Osteoblast (primary cell): Measurements from ENCODE around the gene LY6G5C. TPM values are rescaled to one million over a fixed set of nuclear protein-coding genes. Genes with fewer than 3 reads are reported as not detected.
A peak's percentile ranks its signal among the peaks of the same experiment; 100 is the strongest.

Experiments used
- DNase-seq: peaks from one replicate; pipeline ENCODE4 v3.0.0; 2011; ENCODE audit warnings: low spot score, mixed read lengths; ENCODE audit not compliant: insufficient read length; ENCODE audit errors: missing footprints
- H2AFZ ChIP-seq: 2 replicates; pipeline ENCODE4 v1.6.0; 2011; ENCODE audit warnings: mild to moderate bottlenecking, low read length
- H3K27ac ChIP-seq: 2 replicates; pipeline ENCODE4 v1.5.1; 2011; ENCODE audit warnings: mild to moderate bottlenecking, low read depth, low read length, moderate library complexity
- H3K27me3 ChIP-seq: 2 replicates; pipeline ENCODE4 v1.6.0; 2012; ENCODE audit warnings: mild to moderate bottlenecking, control low read depth, inconsistent platforms, low read length, moderate library complexity; ENCODE audit not compliant: insufficient read depth
- H3K36me3 ChIP-seq: 2 replicates; pipeline ENCODE4 v1.5.1; 2011; ENCODE audit warnings: mild to moderate bottlenecking, low read length, control low read depth, moderate library complexity; ENCODE audit not compliant: insufficient read depth
- H3K4me1 ChIP-seq: 2 replicates; pipeline ENCODE4 v1.5.1; 2011; ENCODE audit warnings: mild to moderate bottlenecking, low read length, control low read depth, moderate library complexity; ENCODE audit not compliant: insufficient read depth
- H3K4me2 ChIP-seq: 2 replicates; pipeline ENCODE4 v1.6.0; 2011; ENCODE audit warnings: mild to moderate bottlenecking, low read length; ENCODE audit not compliant: insufficient read depth
- H3K4me3 ChIP-seq: fragments of 200-600 bp; sonication (generic); 3 replicates; pipeline ENCODE4 v1.5.1; 2012; ENCODE audit warnings: mild to moderate bottlenecking, low read length, inconsistent platforms; ENCODE audit not compliant: insufficient read depth
- H3K79me2 ChIP-seq: 2 replicates; pipeline ENCODE4 v1.6.0; 2012; ENCODE audit warnings: mild to moderate bottlenecking, low read length, control low read depth, inconsistent platforms; ENCODE audit not compliant: insufficient read depth
- H3K9me3 ChIP-seq: 2 replicates; pipeline ENCODE4 v1.5.1; 2011; ENCODE audit warnings: low read depth, low read length, control low read depth
- H4K20me1 ChIP-seq: 2 replicates; pipeline ENCODE4 v1.6.0; 2012; ENCODE audit warnings: mild to moderate bottlenecking, low read length, control low read depth; ENCODE audit not compliant: insufficient read depth
- total RNA-seq: library from RNA; depleted of rRNA; stranded (reverse); fragments of >200 nt; gene quantifications from 2 replicates; pipeline ENCODE4 v1.2.3, GENCODE V29; 2012
- TF ChIP-seq, protein P1 (sequence below): IDR thresholded peaks from 2 replicates; pipeline ENCODE4 v1.5.1; 2011; ENCODE audit warnings: mild to moderate bottlenecking, low read depth, low read length, moderate library complexity; ENCODE audit errors: extremely low read depth

The LY6G5C gene
- total RNA-seq, 1 donor = 0.72 TPM

DNA sequence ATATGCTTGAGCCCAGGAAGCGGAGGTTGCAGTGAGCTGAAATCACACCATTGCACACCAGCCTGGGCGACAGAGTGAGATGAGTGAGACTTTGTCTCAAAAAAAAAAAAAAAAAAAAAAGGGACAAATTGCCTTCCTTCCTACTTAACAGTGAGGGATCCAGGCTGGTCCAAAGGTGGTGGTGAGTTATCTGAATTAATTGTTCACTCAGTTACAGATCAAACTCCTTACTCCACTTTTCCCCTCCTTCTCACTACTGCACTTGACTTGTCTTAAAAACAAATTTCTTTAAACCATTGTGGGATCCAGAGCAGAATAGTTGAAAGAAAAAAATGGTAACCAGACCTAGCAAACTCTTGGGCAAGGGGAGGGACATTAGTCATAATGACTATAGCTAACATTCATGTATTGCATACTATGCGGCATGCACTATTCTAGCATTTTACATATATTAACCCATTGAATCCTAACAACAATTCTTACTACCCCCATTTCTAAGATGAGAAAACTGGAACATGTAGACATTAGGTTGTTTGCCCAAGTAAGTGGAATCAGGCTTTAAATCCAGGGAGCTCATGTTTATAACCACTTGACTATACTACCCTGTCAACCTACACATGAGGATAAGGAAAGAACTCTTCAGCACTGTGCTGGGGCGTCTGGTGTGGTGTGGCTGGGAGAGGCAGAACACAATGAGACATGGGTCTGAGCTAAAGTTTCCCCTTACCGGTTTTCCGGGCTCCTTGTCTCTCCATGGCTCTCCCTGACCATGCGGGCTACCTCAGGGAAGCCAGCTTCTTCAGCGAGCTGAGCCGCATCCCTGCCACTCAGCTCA, 17.5 kb downstream of the LY6G5C start:
- H3K4me2 ChIP-seq = peak overlapping the region; percentile 99
- H3K27ac ChIP-seq = peak overlapping the region; percentile 91
- H4K20me1 ChIP-seq = peaks cover 23% of the 10 kb centered on the region
- peaks cover 48% of the 10 kb centered on the region for H3K4me1 ChIP-seq
- peak; percentile 96 for DNase-seq
- no peak overlapping the region for H2AFZ ChIP-seq
- H3K36me3 ChIP-seq = peaks cover 23% of the 10 kb centered on the region
- no peaks in the 10 kb centered on the region for H3K27me3 ChIP-seq
- H3K79me2 ChIP-seq = peaks cover 64% of the 10 kb centered on the region
- H3K4me3 ChIP-seq = peak overlapping the region; percentile 84
- no peaks in the 10 kb centered on the region for H3K9me3 ChIP-seq
- TF ChIP-seq, protein P1, sequence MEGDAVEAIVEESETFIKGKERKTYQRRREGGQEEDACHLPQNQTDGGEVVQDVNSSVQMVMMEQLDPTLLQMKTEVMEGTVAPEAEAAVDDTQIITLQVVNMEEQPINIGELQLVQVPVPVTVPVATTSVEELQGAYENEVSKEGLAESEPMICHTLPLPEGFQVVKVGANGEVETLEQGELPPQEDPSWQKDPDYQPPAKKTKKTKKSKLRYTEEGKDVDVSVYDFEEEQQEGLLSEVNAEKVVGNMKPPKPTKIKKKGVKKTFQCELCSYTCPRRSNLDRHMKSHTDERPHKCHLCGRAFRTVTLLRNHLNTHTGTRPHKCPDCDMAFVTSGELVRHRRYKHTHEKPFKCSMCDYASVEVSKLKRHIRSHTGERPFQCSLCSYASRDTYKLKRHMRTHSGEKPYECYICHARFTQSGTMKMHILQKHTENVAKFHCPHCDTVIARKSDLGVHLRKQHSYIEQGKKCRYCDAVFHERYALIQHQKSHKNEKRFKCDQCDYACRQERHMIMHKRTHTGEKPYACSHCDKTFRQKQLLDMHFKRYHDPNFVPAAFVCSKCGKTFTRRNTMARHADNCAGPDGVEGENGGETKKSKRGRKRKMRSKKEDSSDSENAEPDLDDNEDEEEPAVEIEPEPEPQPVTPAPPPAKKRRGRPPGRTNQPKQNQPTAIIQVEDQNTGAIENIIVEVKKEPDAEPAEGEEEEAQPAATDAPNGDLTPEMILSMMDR = no peak

DNA sequence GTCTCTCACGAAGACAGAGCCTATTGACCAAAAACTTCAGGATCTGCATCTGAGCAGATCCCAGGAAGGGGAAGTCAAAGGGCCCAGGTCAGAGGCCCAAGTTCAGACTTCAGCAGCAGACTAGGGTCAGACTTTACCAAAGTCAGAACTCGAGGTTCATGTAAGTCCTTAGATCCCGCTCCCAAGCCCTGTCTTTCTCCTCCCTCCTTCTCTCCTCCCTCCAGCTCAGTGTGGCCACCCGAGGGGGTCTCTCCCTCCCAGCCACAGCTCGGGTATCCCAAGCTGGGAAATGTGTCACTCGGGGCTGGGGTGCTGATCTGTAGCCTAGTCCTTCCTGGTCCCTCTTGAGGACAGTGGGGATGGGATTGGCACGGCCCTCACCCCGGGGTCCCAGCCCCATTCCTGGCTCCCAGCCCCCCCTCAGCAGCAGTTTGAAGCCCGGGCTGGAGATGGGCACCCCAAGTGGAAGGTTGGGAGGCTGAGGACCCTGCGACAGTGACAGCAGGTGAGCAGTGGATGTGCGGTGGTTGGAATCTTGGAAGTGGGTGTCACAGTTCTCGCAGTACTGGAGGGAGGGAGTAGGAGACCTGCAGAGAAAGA, 18.6 kb downstream of the LY6G5C start:
- H3K27me3 ChIP-seq = no peaks in the 10 kb centered on the region
- H3K79me2 ChIP-seq = peaks cover 64% of the 10 kb centered on the region
- peaks cover 21% of the 10 kb centered on the region for H3K36me3 ChIP-seq
- no peak overlapping the region for H3K4me2 ChIP-seq
- H2AFZ ChIP-seq = no peak overlapping the region
- H3K9me3 ChIP-seq = no peaks in the 10 kb centered on the region
- H3K27ac ChIP-seq = no peak overlapping the region
- H4K20me1 ChIP-seq = peaks cover 29% of the 10 kb centered on the region
- DNase-seq = no peak
- H3K4me3 ChIP-seq = no peak overlapping the region
- H3K4me1 ChIP-seq = peaks cover 50% of the 10 kb centered on the region
- TF ChIP-seq, protein P1 = no peak

DNA sequence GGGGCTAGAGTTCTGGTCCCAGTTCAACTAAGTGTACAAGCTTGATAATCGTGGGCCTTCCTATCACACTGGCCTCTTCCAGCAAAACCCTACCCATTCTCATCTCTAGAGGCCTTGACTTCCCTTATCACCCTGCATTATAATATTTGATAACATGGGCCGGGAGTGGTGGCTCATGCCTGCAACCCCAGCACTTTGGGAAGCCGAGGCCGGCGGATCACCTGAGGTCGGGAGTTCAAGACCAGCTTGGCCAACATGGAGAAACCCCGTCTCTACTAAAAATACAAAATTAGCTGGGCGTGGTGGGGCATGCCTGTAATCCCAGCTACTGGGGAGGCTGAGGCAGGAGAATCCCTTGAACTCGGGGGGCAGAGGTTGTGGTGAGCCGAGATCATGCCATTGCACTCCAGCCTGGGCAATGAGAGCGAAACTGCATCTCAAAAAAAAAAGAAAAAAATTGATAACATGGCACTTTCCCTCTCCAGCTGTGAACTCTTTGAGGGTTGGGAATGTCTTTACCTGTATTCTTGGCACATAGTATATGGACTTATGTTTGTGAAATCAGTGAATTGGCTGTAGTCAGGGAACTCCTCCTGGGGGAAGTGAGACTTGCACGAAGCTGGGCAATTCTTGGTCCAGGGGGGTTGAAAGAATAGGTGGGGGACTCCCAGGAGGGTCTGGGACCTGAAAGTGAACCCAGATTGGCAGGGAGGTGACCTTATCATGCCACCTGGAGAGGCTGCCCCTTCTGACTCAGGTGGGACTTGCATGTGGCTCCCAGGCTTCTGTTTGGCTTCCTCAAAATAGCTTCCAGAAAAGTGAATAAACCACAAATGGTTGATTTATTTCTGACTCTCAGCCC, 19.4 kb downstream of the LY6G5C start:
- peaks cover 25% of the 10 kb centered on the region for H4K20me1 ChIP-seq
- no peaks in the 10 kb centered on the region for H3K9me3 ChIP-seq
- H3K79me2 ChIP-seq = peaks cover 60% of the 10 kb centered on the region
- peak overlapping the region; percentile 100 for H3K4me2 ChIP-seq
- H3K27me3 ChIP-seq = no peaks in the 10 kb centered on the region
- peak overlapping the region; percentile 67 for H3K27ac ChIP-seq
- H3K4me1 ChIP-seq = peaks cover 45% of the 10 kb centered on the region
- H3K36me3 ChIP-seq = peaks cover 23% of the 10 kb centered on the region
- peak; percentile 53 for DNase-seq
- TF ChIP-seq, protein P1 = no peak
- peak overlapping the region; percentile 82 for H3K4me3 ChIP-seq
- peak overlapping the region; percentile 53 for H2AFZ ChIP-seq
